Stromal cell of bone marrow (primary cell): ENCODE data around the gene SLFN5.
"Not testable (repeated sequence)": the region's sequence is repeated elsewhere in the genome, so short reads cannot be mapped to it uniquely, and the experiment has no call there.

Source experiments
- DNase-seq: peaks from one replicate; pipeline ENCODE4 v3.0.0-alpha.2; 2012; ENCODE audit warnings: low read depth

The SLFN5 gene

DNA sequence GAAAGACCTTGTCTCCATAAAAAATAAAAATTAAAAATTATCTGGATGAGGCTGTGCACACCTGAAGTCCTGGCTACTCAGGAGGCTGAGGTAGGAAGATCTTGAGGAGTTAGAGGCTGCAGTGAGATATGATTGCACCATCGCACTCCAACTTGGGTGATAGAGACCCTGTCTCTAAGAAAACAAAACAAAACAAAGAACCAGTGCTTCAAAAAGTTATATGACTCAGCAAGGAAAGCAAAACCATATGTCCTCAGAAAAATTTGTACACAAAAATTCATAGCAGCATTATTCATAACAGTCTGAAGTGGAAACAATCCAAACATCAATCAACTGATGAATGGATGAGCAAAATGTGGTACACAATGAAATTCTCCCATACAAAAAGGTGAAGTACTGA, 48.9 kb downstream of the SLFN5 start:
- DNase-seq, result peak; percentile 56

DNA sequence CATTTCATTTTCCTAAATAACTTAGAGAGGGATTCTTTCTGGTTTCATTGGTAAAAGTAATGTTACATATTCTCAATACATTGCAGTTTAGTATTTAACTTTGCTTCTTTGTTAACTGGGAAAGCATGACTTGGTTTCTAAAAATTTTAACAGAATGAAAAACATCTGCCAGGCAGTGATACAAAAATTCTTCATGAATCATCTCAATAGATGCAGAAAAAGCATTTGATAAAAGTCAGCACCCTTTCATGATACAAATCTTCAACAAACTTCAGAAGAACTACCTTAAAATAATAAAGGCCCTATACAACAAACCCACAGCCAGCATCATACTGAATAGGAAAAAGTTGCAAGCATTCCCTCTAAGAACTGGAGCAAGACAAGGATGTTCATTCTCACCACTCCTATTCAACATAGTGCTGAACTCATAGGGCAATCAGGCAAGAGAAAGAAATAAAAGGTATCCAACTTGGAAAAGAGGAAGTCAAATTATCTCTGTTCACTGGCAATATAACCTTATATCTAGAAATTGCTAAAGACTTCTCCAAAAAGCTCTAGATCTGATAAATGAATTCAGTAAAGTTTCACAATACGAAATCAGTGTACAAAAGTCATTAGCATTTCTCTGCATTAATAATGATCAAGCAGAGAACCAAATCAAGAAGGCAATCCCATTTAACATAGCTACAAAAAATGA, 50.4 kb downstream of the SLFN5 start:
- no peak for DNase-seq

DNA sequence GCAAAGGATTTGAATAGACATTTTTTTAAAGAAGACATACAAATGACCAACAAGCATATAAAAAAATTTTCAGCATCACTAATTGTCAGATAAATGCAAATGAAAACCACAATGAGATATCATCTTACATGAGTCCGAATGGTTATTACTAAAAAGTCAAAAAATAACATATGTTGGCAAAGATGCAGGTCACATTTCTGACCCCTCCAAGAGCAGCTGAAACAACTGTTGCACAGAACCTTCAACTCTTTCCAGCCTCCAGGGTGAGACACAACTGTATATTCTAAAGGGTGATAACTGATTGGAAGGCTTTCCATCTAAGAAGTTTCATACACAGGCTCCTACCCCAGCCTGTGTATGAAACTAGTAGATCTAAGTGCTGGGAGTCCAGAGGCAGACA, 51.9 kb downstream of the SLFN5 start:
- DNase-seq, result no peak

DNA sequence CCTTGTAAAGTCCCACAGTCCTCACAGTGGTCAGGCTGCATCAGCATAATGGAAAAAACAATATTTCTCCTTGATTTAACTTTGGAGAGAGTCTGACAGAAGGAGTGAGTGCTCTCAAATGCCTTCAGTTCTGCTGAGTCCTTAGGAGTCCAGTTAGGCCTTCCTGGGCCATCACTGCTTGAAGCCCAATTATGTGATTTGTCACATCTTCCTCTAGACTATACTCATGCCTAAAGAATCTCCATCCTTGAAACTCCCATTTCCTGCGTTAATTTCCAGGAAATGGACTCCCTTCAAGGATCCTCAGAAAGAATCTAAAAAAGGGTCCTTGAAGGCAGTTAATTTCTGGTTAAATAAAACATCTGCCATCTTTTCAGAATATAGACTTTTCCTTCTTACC, 52.8 kb downstream of the SLFN5 start:
- DNase-seq, result no peak

DNA sequence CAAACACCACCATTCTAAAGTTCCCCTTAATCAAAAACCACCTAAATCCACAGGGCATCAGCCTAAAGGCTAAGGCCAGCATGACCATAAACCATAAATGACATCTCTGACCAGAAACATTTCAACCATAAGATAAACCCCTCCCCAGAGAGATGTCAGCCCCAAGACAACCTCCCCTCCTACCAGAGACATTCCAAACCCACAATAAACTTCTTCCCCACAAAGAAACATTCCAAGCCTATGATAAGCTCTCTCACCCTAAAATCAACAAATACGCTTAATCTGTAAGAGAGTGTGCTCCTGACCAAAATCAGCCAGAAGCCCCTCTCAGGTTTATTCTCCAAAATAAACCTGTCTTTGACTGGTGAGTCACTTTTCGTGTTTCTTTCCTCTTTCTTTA, 54.8 kb downstream of the SLFN5 start:
- no peak for DNase-seq

DNA sequence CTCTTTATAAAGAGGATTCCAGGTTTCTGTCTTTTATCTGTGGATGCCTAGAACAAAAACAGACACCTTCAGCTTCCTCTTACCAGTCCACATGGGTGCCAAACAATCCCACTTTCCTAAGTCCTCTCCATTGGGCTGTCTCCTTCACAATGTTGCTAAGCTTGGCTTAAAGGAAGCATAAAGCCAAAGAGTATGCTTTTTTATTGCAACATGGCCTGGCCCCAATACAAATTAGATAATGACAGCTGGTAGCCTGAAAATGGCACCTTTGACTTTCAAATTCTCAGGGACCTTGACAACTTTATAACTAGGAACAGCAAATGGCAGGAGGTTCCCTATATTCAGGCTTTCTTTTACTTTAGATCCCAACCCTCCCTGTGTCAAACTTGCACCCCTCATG, 55.8 kb downstream of the SLFN5 start:
- DNase-seq, result no peak

DNA sequence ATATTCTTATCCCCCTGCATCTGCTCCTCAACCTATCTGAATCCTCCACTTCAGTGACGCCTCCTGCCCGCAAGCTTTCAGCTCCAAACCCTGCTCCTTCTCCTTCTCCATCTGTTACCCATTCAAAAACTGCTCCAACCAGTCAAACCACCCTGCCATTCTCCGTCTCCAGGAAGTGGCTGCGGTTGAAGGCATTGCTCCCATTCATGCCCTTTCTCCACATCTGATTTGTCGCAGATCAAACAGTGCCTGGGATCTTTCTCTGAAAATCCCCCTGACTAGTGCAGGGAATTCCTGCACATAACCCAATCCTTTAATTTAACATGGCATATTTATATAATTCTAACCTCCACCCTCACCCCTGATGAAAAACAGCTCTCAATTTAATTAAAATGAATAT, 56.3 kb downstream of the SLFN5 start:
- DNase-seq, result no peak

DNA sequence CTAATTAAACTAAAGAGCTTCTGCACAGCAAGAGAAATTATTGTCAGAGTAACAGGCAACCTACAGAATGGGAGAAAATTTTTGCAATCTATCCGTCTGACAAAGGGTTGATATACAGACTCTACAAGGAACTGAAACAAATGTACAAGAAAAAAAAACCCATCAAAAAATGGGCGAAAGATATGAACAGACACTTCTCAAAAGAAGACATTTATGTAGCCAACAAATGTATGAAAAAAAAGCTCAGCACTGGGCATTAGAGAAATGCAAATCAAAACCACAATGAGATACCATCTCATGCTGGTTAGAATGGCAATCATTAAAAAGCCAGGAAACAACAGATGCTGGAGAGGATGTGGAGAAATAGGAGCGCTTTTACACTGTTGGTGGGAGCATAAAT, 66.5 kb downstream of the SLFN5 start:
- not testable (repeated sequence) for DNase-seq

DNA sequence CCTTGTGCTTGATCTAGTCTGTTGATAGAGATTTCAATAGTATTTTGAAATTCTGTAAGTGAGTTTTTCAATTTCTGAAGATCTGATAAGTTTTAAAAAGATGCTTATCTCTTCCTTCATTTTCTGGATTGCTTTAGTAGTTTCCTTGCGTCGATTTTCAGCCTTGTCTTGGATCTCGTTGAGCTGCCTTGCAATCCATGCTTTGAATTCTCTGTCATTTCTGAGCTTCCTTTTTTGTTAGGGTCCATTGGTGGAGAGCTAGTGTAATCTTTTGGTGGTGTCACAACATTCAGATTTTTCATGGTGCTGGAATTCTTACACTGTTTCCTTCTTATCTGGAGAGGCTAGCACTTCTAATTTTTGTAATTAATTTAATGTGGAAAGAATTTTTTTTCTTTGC, 69.5 kb downstream of the SLFN5 start:
- DNase-seq, result no peak

DNA sequence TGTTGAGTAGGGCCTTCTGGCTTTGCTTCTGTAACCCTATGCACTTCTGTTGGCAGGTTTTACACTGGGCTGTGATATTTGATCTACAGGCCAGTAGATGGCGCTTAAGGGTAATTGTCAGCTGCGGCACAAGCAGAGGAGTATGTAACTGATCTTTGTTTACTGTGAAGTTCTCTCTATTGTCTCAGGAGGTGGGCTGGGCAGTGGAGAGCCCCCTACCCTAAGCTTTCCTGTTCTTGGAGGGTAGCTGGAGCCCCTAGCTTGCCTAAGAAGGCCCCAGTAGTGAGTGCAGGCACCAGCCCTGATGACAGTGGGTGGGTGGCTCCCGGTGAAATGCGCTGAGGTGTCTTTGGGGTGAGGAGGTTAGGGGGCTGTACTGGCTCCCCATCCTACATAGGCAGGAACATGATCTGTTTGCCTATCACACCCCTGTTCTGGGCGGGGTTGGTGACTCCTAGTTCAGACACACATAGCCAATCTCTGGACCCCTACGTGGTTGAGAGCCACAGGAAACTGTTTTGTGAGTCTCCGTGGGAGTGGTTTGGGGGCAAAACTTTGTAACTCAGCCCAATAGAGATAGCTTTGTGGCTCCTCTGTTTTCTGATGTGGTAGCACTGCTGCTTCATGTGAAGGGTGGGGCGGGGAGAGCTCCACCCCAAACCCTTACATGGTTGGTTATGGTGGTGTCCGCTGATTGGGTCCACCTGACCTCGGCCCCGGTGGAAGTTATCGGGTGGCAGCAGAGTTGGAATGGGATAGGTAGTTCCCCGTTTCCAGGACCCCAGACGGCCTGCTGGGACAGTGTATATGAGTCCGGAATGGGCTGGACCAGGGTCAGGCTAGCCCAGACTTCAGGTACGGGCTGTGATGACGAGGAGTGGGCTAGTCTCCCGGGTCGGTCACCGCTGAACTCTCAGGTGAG, 70.2 kb downstream of the SLFN5 start:
- peak; percentile 56 for DNase-seq

DNA sequence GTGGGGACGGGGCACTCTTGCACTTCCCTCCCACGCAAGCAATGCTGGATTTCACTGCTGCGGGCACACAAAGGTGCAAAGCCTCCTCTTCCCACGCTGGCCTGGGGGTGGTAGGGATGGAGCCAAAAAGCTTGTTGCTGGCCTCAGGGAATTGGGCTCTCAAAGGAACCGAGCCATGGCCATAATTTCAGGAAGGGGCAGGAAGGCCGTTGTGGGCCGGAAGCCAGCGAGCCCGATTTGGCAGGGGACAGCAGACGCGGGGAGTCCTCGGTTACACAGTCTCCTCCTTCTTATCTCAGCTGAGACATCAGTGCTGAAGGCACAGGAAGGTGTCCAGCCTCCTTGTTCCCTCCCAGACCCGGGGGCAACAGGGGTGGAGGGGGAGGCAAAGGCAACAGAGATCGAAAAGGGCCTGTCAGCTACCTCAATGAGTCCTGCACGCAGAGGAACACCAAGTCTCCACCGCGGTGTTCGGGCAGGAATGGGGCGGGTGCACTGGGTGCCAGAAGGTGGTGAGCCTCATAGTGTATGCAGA, 71.1 kb downstream of the SLFN5 start:
- no peak for DNase-seq

DNA sequence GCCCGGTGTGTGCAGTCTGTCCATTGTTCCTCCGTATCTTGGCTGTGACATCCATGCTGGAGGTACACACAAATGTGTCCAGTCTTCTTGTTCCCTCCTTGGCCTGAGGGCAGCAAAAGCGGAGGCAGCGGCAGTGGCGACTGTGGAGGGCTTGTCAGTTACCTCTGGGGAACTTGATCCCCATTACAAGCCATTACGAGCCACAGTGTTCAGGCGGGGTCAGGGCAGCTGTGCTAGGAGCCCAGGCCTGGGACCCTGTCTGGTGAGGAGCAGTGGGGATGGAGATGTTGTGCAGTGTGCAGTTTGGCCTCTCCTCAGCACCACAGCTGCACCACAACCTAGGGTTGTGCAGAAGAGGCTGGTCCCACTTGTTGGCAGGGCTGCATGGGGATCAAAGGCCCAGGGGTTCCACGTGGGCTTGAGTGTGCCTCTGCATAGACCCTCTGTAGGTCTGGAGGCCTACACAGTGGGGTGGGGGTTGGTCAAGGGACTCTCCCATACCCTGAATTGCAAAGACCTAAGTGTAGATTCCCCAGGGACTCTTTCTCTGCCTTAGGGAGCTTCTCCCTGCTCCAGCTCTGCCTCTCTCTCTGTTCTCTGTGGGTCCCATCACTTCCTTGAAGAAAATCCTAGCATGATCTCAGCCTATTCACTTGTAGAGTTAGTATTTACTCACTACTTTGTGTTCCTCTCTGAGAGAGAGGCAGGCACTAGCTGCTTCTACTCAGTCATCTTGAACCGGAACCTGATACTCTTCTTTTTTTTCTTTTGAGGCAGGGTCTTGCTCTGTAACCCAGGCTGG, 71.7 kb downstream of the SLFN5 start:
- no peak for DNase-seq

DNA sequence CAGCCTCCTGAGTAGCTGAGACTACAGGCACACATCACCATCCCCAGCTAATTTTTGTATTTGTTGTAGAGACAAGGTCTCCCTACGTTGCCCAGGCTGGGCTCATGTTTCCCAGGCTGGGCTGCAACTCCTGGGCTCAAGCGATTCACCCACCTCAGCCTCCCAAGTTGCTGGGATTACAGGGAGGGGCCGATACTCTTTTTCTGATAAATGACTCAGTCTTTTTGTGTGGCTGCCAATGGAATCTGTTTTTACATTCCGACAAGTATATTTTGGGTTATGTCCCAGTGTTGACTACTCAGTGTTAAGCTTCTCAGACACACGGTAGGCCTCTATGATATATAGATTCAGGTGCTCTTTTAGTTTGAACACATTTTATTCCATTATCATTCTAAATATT, 72.4 kb downstream of the SLFN5 start:
- peak; percentile 90 for DNase-seq

DNA sequence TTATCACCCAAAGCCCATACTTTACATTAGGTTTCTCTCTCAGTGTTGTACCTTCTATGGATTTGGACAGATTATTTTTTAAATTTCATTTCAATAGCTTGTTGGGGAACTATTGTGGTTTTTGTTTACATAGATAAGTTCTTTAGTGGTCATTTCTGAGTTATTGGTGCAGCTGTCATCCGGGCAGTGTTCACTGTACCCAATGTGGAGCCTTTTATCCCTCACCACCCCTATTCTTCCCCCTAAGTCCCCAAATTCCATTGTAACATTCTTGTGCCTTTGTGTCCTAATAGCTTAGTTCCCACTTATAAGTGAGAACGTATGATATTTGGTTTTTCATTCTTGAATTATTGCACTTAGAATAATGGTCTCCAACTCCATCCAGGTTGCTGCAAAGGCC, 73.1 kb downstream of the SLFN5 start:
- DNase-seq, result no peak

DNA sequence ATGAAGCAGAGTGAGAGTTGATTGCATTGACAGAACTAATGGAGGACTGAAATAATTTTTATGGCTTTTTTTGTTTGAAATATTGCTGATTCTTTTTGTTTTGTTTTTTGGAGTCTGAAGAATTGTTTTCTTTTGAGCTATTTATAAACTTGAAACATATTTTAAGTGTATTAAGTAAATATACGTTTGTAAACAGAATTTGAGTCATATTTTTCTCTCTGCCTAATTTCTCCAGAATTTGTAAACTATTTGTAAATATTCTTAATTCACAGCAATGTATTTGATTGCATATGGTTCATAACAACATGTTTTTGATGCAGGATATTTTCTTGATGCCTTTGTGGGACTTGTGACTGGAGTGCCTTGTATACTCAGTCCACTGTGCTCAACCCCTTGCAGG, 79.9 kb downstream of the SLFN5 start:
- DNase-seq, result no peak
